Lung (tissue), 12 donors: Measurements from ENCODE around the gene CIBAR2. TPM values are rescaled to one million over a fixed set of nuclear protein-coding genes. Genes with fewer than 3 reads are reported as not detected.
A peak's percentile ranks its signal among the peaks of the same experiment; 100 is the strongest.

Experiments used
- ATAC-seq: fragments of 200-7000 bp; cut with Tn5 transposase; one replicate; pipeline ENCODE4 v1.9.1; 2020; ENCODE audit warnings: moderate number of reproducible peaks; ENCODE audit not compliant: insufficient read depth, low FRiP score
- DNase-seq, 3 donors: peaks; one replicate each; pipeline ENCODE4 v3.0.0-alpha.2; 2013 to 2017
- H3K27ac ChIP-seq, 2 donors: one replicate each; pipeline ENCODE4 v1.5.1; 2013; ENCODE audit warnings: mild to moderate bottlenecking in 2 of 2, moderate library complexity in 2 of 2, control low read depth in 1 of 2, inconsistent platforms in 1 of 2, low read depth in 1 of 2, low read length in 1 of 2
- H3K27me3 ChIP-seq, 3 donors: one replicate each; pipeline ENCODE4 v1.5.1; 2013; ENCODE audit warnings: low read length in 2 of 3; ENCODE audit not compliant: control insufficient read depth in 3 of 3, insufficient read depth in 3 of 3
- H3K36me3 ChIP-seq, 4 donors: one replicate each; pipeline ENCODE4 v1.5.1; 2013; ENCODE audit warnings: low read length in 4 of 4, mild to moderate bottlenecking in 1 of 4, moderate library complexity in 1 of 4; ENCODE audit not compliant: control insufficient read depth in 4 of 4, insufficient read depth in 4 of 4
- H3K4me1 ChIP-seq, 5 donors: one replicate each; pipeline ENCODE4 v1.5.1; 2013; ENCODE audit warnings: low read length in 5 of 5, mild to moderate bottlenecking in 2 of 5, moderate library complexity in 1 of 5; ENCODE audit not compliant: control insufficient read depth in 5 of 5, insufficient read depth in 5 of 5
- H3K4me3 ChIP-seq: one replicate; pipeline ENCODE4 v1.5.1; 2013; ENCODE audit warnings: mild to moderate bottlenecking, control low read depth, moderate library complexity
- H3K9ac ChIP-seq, 2 donors: one replicate each; pipeline ENCODE4 v1.5.1; 2013; ENCODE audit warnings: low read length in 2 of 2, control low read depth in 1 of 2; ENCODE audit not compliant: insufficient read depth in 1 of 2
- H3K9me3 ChIP-seq, 4 donors: one replicate each; pipeline ENCODE4 v1.5.1; 2013; ENCODE audit warnings: low read length in 3 of 4, mild to moderate bottlenecking in 1 of 4, moderate library complexity in 1 of 4; ENCODE audit not compliant: control insufficient read depth in 4 of 4, insufficient read depth in 3 of 4
- CTCF ChIP-seq: IDR thresholded peaks from 2 replicates; pipeline ENCODE4 v1.5.1; 2012; ENCODE audit warnings: mild to moderate bottlenecking; ENCODE audit errors: control extremely low read depth, extremely low read depth
- WGBS, 2 donors: extraction: QIAGEN DNeasy Blood & Tissue Kit; methylation state at CpG; one replicate each; pipeline ENCODE4 v1.1.7; 2013; 5-methylcytosine and 5-hydroxymethylcytosine counted together
- polyA plus RNA-seq, 2 donors: library from polyadenylated mRNA; stranded (reverse); fragments of 200-250 nt; gene quantifications; one replicate each; pipeline ENCODE4 v1.2.1, GENCODE V29; 2013
- total RNA-seq, 2 donors: library from RNA; depleted of rRNA in 1 of 2; stranded (reverse); fragments of >200 nt in 1 of 2; gene quantifications; one replicate each; pipeline ENCODE4 v1.2.1, GENCODE V29; 2014 to 2021
- donor health status: control.
- donor health status: control.
- donor health status: Bipolar disorder and iron deficiency.
- donor health status: healthy.
- donor health status: DM: yes; HTN: yes; CAD: no.

Gene CIBAR2
- total and polyA plus RNA-seq, 4 donors, result 11.8 to 49.0 (median 18.9) TPM

GRCh38 chr16:85062323-85062722 is 49.9 kb downstream of the CIBAR2 start:
- no peak overlapping the region for H3K4me3 ChIP-seq
- H3K4me1 ChIP-seq, result peaks cover 0 to 6% (median 0%) of the 10 kb centered on the region in 5 donors
- H3K27me3 ChIP-seq, result no peaks in the 10 kb centered on the region
- TF ChIP-seq CTCF, result no peak
- no peak overlapping the region for H3K9ac ChIP-seq
- peaks cover 0 to 8% (median 2%) of the 10 kb centered on the region in 4 donors for H3K36me3 ChIP-seq
- DNase-seq (no peak), ATAC-seq (no peak)
- 85 to 91% methylated on average over 9 of the region's 9 CpGs for WGBS, 2 donors
- H3K27ac ChIP-seq, result no peak overlapping the region
- H3K9me3 ChIP-seq, result no peaks in the 10 kb centered on the region

GRCh38 chr16:85061566-85061965 is 50.7 kb downstream of the CIBAR2 start:
- Histone ChIP-seq H3K9ac (no peak overlapping the region), H3K9me3 (no peaks in the 10 kb centered on the region), H3K27me3 (no peaks in the 10 kb centered on the region), H3K36me3 (peaks cover 0 to 2% (median 0%) of the 10 kb centered on the region in 4 donors), H3K27ac (no peak overlapping the region), H3K4me1 (peaks cover 0 to 6% (median 0%) of the 10 kb centered on the region in 5 donors), H3K4me3 (no peak overlapping the region)
- ATAC-seq (peak; percentile 25), DNase-seq (no peak)
- no peak for TF ChIP-seq CTCF
- WGBS, 2 donors, result 51 to 73% methylated on average over 8 of the region's 8 CpGs

GRCh38 chr16:85058909-85059308 is 53.4 kb downstream of the CIBAR2 start:
- DNase-seq, result no peak
- Histone ChIP-seq H3K36me3 (peaks cover 0 to 2% (median 0%) of the 10 kb centered on the region in 4 donors), H3K9ac (no peak overlapping the region), H3K4me1 (peaks cover 0 to 20% (median 2%) of the 10 kb centered on the region in 5 donors), H3K4me3 (no peak overlapping the region), H3K27me3 (no peaks in the 10 kb centered on the region), H3K9me3 (no peaks in the 10 kb centered on the region), H3K27ac (no peak overlapping the region)
- no peak for TF ChIP-seq CTCF
- WGBS, 2 donors, result 73 to 95% methylated on average over 4 of the region's 4 CpGs
- ATAC-seq, result no peak

- WGBS, 2 donors, result 93 to 94% methylated on average over 7 of the region's 7 CpGs
- DNase-seq (no peak), ATAC-seq (no peak)
- no peak for TF ChIP-seq CTCF
- Histone ChIP-seq H3K27ac (no peak overlapping the region), H3K9me3 (no peaks in the 10 kb centered on the region), H3K4me3 (no peak overlapping the region), H3K27me3 (no peaks in the 10 kb centered on the region), H3K9ac (no peak overlapping the region), H3K36me3 (peaks cover 0 to 2% (median 0%) of the 10 kb centered on the region in 4 donors), H3K4me1 (peaks cover 0 to 20% (median 2%) of the 10 kb centered on the region in 5 donors)
Measured at GRCh38 chr16:85057948-85058347, 54.3 kb downstream of the CIBAR2 start.
